GM12891 (cell line): ENCODE measurements around the gene LHX4.

ENCODE experiments used
- POLR2A ChIP-seq: IDR thresholded peaks from 2 replicates; pipeline ENCODE4 v1.6.1; 2011; ENCODE audit warnings: low read depth, low read length, control low read depth
- POLR2AphosphoS5 ChIP-seq: IDR thresholded peaks from 2 replicates; pipeline ENCODE4 v1.6.1; 2011; ENCODE audit warnings: low read depth, low read length, control low read depth
- TAF1 ChIP-seq: IDR thresholded peaks from 2 replicates; pipeline ENCODE4 v1.6.1; 2011; ENCODE audit warnings: low read depth, low read length, control low read depth

DNA sequence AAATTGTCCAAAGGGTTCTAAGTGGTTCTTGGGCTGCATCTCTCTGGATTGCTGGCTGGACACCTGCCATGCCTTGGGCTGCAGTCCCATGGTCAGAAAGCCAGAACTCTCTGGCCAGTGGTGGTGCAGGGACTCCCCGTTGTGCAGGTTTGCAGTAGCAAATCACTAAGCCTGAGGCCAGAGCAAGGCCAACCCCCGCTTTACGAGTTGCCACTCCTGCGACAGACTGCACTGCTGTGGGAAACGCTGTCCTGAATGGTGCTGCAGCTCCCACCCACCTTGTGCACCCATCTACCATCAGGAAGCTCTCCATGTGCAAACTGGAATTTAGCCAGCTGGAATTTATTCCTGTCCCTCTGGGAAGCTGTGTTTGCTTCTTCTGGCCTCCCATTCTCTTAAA lies 45.7 kb downstream of the LHX4 start:
- TF ChIP-seq POLR2A: no peak
- TF ChIP-seq POLR2AphosphoS5: no peak
- TF ChIP-seq TAF1: no peak
